SH-SY5Y (cell line): ENCODE results near the gene ATP5ME.

ENCODE experiments used
- GATA2 ChIP-seq: IDR thresholded peaks from 2 replicates; pipeline ENCODE4 v1.6.1; 2011; ENCODE audit warnings: mild to moderate bottlenecking, low read depth, low read length
- GATA3 ChIP-seq: IDR thresholded peaks from 2 replicates; pipeline ENCODE4 v1.6.1; 2011; ENCODE audit warnings: low read depth, mild to moderate bottlenecking, low read length, moderate library complexity

DNA sequence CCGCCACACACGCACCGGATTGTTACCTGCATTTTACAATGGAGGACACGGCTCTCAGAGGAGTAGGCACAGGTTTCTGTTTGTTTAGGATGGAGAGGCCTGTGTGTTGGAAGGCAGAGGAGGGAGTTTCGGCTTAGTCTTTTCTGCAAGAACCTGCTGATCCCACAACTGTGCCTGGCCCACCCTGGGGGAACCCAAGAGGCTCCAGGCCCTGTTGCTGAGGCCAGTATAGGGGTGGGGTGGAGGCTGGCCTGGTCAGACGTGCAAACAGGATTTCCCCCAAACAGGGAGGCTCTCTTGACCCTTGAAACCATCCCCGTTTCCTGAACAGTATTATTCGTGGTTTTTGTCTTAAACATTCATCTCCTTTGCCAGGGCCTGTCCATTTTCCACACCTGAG is 15.6 kb upstream of the ATP5ME start:
- TF ChIP-seq GATA3 (no peak), GATA2 (no peak)
